HG02884 (cell line): ENCODE data around the gene SLC6A18.
"Not testable (repeated sequence)": the region's sequence is repeated elsewhere in the genome, so short reads cannot be mapped to it uniquely, and the experiment has no call there.

Source experiments
- ATAC-seq: cut with Tn5 transposase; IDR thresholded peaks from one replicate; pipeline ENCODE4 v1.9.1; 2021; ENCODE audit warnings: mild to moderate bottlenecking, moderate library complexity; ENCODE audit not compliant: unreplicated experiment

The SLC6A18 gene

GRCh38 chr5:1270933-1271914 is 46.0 kb downstream of the SLC6A18 start:
- ATAC-seq = no peak

GRCh38 chr5:1272201-1272600 is 47.0 kb downstream of the SLC6A18 start:
- no peak for ATAC-seq

- no peak for ATAC-seq
Measured at GRCh38 chr5:1273745-1274144, 48.6 kb downstream of the SLC6A18 start.

GRCh38 chr5:1274471-1274870 is 49.3 kb downstream of the SLC6A18 start:
- ATAC-seq = no peak

GRCh38 chr5:1275397-1276391 is 50.5 kb downstream of the SLC6A18 start:
- ATAC-seq = not testable (repeated sequence)

- no peak for ATAC-seq
Measured at GRCh38 chr5:1276930-1277329, 51.7 kb downstream of the SLC6A18 start.

GRCh38 chr5:1277331-1277730 is 52.1 kb downstream of the SLC6A18 start:
- no peak for ATAC-seq

GRCh38 chr5:1277781-1278180 is 52.6 kb downstream of the SLC6A18 start:
- no peak for ATAC-seq

GRCh38 chr5:1278216-1278615 is 53.0 kb downstream of the SLC6A18 start:
- no peak for ATAC-seq

- ATAC-seq = no peak
Measured at GRCh38 chr5:1278656-1279442, 53.7 kb downstream of the SLC6A18 start.

GRCh38 chr5:1279443-1280151 is 54.4 kb downstream of the SLC6A18 start:
- ATAC-seq = no peak

- no peak for ATAC-seq
Measured at GRCh38 chr5:1280177-1281037, 55.2 kb downstream of the SLC6A18 start.

- no peak for ATAC-seq
Measured at GRCh38 chr5:1281038-1281882, 56.1 kb downstream of the SLC6A18 start.

GRCh38 chr5:1282131-1282992 is 57.2 kb downstream of the SLC6A18 start:
- no peak for ATAC-seq

GRCh38 chr5:1282993-1283728 is 58.0 kb downstream of the SLC6A18 start:
- ATAC-seq = not testable (repeated sequence)

- not testable (repeated sequence) for ATAC-seq
Measured at GRCh38 chr5:1283729-1284041, 58.5 kb downstream of the SLC6A18 start.
